HG03442 (cell line): ENCODE results near the gene HOXD3.

Experiments used
- ATAC-seq: cut with Tn5 transposase; IDR thresholded peaks from one replicate; pipeline ENCODE4 v1.9.1; 2021; ENCODE audit warnings: mild to moderate bottlenecking, moderate library complexity; ENCODE audit not compliant: unreplicated experiment

The HOXD3 gene

GRCh38 chr2:176161825-176162626 lies 4.9 kb downstream of the HOXD3 start:
- ATAC-seq, result no peak

GRCh38 chr2:176162911-176163671 lies 6.0 kb downstream of the HOXD3 start:
- no peak for ATAC-seq

- no peak for ATAC-seq
Measured at GRCh38 chr2:176163672-176164056, 6.6 kb downstream of the HOXD3 start.

GRCh38 chr2:176164201-176164600 lies 7.1 kb downstream of the HOXD3 start:
- no peak for ATAC-seq

- ATAC-seq, result no peak
Measured at GRCh38 chr2:176164611-176165369, 7.7 kb downstream of the HOXD3 start.

- no peak for ATAC-seq
Measured at GRCh38 chr2:176165370-176166050, 8.4 kb downstream of the HOXD3 start.

GRCh38 chr2:176166272-176166671 lies 9.2 kb downstream of the HOXD3 start:
- no peak for ATAC-seq

- no peak for ATAC-seq
Measured at GRCh38 chr2:176167398-176167797, 10.3 kb downstream of the HOXD3 start.

- ATAC-seq, result no peak
Measured at GRCh38 chr2:176169181-176169580, 12.1 kb downstream of the HOXD3 start.

GRCh38 chr2:176169711-176170110 lies 12.6 kb downstream of the HOXD3 start:
- ATAC-seq, result no peak

GRCh38 chr2:176170602-176171305 lies 13.6 kb downstream of the HOXD3 start:
- no peak for ATAC-seq

GRCh38 chr2:176171351-176172006 lies 14.4 kb downstream of the HOXD3 start:
- no peak for ATAC-seq

- ATAC-seq, result no peak
Measured at GRCh38 chr2:176172007-176172894, 15.1 kb downstream of the HOXD3 start.

GRCh38 chr2:176172895-176173566 lies 15.9 kb downstream of the HOXD3 start:
- ATAC-seq, result no peak

- no peak for ATAC-seq
Measured at GRCh38 chr2:176173567-176174381, 16.7 kb downstream of the HOXD3 start.

GRCh38 chr2:176174382-176174823 lies 17.3 kb downstream of the HOXD3 start:
- no peak for ATAC-seq
